NCI-H2029 treated with DMSO at 0.1 percent for 48 hours (cell line): ENCODE measurements around the gene GGCX.

Experiments
- DNase-seq: peaks from one replicate; lab custom pipeline; 2025; lab: John Stamatoyannopoulos, UW

The GGCX gene

GRCh38 chr2:85541753-85542457 is 19.4 kb downstream of the GGCX start:
- no peak for DNase-seq

DNA sequence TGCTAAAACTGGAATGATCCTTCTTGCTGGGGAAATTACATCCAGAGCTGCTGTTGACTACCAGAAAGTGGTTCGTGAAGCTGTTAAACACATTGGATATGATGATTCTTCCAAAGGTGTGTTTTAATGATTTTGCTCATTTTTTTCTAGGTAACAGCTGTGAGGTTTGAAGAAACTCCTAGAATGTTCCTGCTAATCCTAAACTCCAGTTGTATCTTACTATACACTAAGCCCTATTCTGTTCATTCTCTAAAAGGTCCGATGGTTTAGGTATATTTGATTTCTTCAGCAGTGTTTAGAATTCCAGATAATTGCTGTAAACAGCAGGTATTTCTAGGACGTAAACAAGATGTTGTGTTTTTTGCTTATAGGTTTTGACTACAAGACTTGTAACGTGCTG is 20.0 kb downstream of the GGCX start:
- no peak for DNase-seq

- DNase-seq, result no peak
Measured at GRCh38 chr2:85540133-85540648, 21.1 kb downstream of the GGCX start.

DNA sequence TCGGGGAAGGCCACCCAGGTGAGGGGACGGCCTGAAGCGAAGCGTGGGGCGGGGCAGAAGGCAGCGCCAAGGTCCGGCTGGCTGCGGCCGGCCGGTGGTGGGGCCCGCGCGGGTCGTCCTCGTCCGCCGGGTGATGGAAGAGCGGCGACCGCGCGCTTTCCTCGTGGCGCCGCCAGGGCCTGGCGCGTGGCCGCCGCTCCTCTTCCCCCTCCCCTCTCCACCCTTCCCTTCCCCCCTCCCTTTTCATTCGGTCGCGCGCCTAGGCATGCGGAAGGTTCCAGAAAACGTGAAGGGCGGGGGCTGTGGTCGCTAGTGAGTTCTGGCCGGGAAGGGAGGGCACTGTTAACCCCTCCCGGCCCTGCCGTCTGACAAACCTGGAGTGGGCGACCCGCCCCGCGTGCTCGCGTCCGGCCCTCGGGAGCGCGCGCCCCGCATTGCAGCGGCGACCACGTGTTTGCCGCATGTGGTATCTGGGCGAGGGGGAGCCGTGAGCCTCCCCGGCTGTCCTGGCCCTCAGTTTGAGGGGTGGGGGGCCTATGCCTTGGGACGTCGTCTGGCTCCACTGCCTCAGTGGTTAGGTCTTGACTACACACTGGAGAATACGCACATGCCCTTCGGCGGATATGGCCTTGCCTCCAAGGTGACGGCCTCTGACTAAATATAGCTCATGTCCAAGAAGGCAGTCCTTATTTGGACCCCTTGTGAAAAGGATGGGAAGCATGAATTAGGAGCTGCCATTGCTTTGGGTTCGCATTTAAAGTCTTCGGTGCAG is 21.7 kb downstream of the GGCX start:
- peak; percentile 22 for DNase-seq

- DNase-seq, result peak; percentile 68
Measured at GRCh38 chr2:85538507-85539360, 22.6 kb downstream of the GGCX start, which contains the start of gene MAT2A. Gene MAT2A (plus strand): TSS chr2:85539168. CDS start chr2:85539288, 120 bp downstream.

- peak; percentile 37 for DNase-seq
Measured at GRCh38 chr2:85537600-85538506, 23.4 kb downstream of the GGCX start.

DNA sequence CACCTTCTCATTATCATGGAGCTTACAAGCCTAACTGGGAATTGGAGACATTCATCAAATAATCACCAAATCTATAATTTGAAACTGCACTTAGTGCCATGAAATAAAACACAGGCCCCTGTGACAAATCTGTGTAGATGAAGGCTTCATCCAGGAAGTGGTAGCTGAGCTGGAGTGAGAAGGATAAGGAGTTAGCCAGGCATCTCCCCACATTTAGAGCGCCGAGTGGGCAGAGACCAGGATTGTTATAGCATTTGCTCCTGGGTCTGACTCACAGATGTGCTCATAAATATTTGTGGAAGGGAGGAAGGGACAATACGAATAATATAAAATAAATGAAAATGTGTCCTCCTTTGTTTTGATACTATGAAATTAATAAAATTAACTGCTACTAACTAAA is 24.8 kb downstream of the GGCX start:
- no peak for DNase-seq

- DNase-seq, result no peak
Measured at GRCh38 chr2:85534881-85535280, 26.4 kb downstream of the GGCX start.

GRCh38 chr2:85534099-85534498 is 27.2 kb downstream of the GGCX start:
- no peak for DNase-seq

- no peak for DNase-seq
Measured at GRCh38 chr2:85531589-85531988, 29.7 kb downstream of the GGCX start.

DNA sequence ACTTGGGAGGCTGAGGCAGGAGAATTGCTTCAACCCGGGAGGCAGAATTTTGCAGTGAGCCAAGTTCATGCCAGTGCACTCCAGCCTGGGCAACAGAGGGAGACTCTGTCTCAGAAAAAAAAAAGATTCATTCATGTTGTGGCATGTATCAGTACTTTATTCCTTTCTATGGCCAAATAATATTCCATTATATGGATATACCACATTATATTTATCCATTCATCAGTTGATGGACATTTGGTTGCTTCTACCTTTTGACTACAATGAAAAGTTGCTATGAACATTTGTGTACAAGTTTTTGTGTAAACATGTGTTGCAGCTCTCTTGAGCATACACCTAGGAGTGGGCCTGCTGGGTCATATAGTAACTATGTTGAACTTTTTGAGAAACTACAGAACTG is 31.5 kb downstream of the GGCX start:
- no peak for DNase-seq

DNA sequence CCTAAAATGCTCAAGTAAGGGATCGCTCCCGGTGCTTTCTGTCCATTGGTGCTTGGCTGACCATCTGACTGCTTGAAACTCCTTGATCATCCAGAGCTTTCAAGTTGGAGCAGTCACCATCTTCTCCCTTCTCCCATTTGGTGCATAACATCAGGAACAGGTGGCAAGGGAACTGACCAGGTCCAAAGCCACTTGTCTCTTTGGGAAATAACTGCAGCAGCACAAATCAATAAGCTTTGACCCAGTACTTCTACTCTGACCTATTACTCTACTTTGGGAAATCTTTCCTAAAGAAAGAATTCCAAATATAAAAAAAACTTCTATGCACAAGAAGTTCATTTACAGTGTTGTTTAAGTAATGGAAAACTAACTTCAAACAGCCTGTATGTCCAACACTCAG is 32.9 kb downstream of the GGCX start:
- DNase-seq, result no peak

DNA sequence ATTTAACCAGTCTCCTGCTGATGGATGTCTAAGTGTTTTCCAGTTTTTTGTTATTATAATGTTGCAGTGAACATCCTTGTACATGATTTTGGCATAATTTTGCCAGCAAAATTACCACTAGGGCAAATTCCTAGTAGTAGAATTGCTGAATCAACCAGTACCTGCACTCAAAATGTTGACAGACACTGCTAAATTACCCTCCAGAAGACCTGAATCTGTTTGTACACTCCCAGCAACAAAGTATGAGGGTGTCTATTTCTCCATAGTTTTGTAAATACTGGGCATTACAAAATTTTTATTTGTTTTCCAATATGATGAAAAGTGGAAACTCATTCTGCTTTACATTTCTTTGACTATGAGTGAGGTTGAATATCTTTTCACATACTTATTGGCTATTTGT is 33.5 kb downstream of the GGCX start:
- no peak for DNase-seq

GRCh38 chr2:85525567-85525966 is 35.7 kb downstream of the GGCX start:
- DNase-seq, result no peak

GRCh38 chr2:85525029-85525428 is 36.3 kb downstream of the GGCX start:
- no peak for DNase-seq

DNA sequence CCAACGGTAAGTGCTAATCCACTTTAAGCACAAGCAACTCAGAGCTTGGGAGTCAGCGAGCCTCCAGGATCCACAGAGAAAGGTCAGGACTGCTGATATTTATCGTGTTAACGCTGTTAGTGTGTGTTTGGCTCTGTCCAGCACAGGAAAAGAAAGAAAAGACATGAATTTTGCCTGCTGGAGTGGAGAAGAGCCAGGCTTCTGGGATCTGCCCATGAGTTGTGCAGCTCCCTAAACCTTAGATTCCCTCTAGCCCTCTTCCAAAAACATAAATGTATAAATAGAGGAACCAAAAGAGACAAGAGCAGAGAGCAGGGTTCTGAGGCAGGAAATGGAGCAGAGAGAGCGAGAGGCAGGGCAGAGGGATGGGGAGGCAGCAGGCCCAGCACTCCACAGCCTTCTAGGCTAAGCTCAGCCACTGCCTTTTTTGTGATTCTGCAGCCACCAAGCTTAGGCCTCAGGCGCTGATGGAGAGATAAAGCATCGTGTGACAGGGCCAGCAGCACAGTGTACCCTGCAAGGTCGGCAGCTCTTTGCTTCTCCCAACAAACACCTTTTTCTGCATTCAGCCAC is 36.9 kb downstream of the GGCX start:
- DNase-seq, result no peak

GRCh38 chr2:85523903-85524335 is 37.4 kb downstream of the GGCX start:
- no peak for DNase-seq

- no peak for DNase-seq
Measured at GRCh38 chr2:85523062-85523902, 38.0 kb downstream of the GGCX start.

GRCh38 chr2:85522090-85522647 is 39.1 kb downstream of the GGCX start:
- DNase-seq, result no peak
